HepG2 (cell line): ENCODE results near the gene TMCO6. TPM values are rescaled to one million over a fixed set of nuclear protein-coding genes. Genes with fewer than 3 reads are reported as not detected.

Experiments
- AHR ChIP-seq: IDR thresholded peaks from 2 replicates; pipeline ENCODE4 v1.6.1; 2018; ENCODE audit warnings: missing genetic modification reagents, missing compliant biosample characterization
- BORCS8-MEF2B ChIP-seq: sonication (generic); formaldehyde crosslinking; IDR thresholded peaks from 2 replicates; pipeline ENCODE4 v1.8.0; 2022; ENCODE audit warnings: mild to moderate bottlenecking, missing genetic modification reagents
- CCDC6 ChIP-seq: sonication (generic); formaldehyde crosslinking; IDR thresholded peaks from 2 replicates; pipeline ENCODE4 v1.8.1; 2022; ENCODE audit warnings: mild to moderate bottlenecking, missing genetic modification reagents, moderate library complexity
- ETV5 ChIP-seq: IDR thresholded peaks from 2 replicates; pipeline ENCODE4 v1.6.1; 2018; ENCODE audit warnings: missing biosample characterization, missing genetic modification reagents, inconsistent platforms, borderline replicate concordance
- GATAD1 ChIP-seq: IDR thresholded peaks from 2 replicates; pipeline ENCODE4 v1.6.1; 2016; ENCODE audit warnings: missing genetic modification reagents, missing compliant biosample characterization
- HNRNPH1 ChIP-seq: fragments of 200-400 bp; formaldehyde crosslinking; optimal IDR thresholded peaks from 2 replicates; pipeline ENCODE3; 2017; ENCODE audit warnings: mild to moderate bottlenecking, low read depth, low read length
- HNRNPUL1 ChIP-seq: fragments of 200-400 bp; formaldehyde crosslinking; IDR thresholded peaks from 2 replicates; pipeline ENCODE4 v1.6.1; 2017; ENCODE audit warnings: low read depth, mild to moderate bottlenecking, low read length, moderate library complexity
- MBD4 ChIP-seq: IDR thresholded peaks from 2 replicates; pipeline ENCODE4 v1.6.1; 2012; ENCODE audit warnings: low read length, inconsistent platforms, borderline replicate concordance
- REXO4 ChIP-seq: sonication (generic); formaldehyde crosslinking; IDR thresholded peaks from 2 replicates; pipeline ENCODE4 v1.8.0; 2022; ENCODE audit warnings: missing genetic modification reagents, mild to moderate bottlenecking, borderline replicate concordance
- RFXAP ChIP-seq: sonication (generic); formaldehyde crosslinking; IDR thresholded peaks from 2 replicates; pipeline ENCODE4 v1.4.0; 2020; ENCODE audit warnings: missing genetic modification reagents, borderline replicate concordance
- SNRNP70 ChIP-seq: fragments of 200-400 bp; formaldehyde crosslinking; IDR thresholded peaks from 2 replicates; pipeline ENCODE4 v1.6.1; 2017; ENCODE audit warnings: mild to moderate bottlenecking, low read depth, low read length, moderate library complexity
- ZFYVE20 ChIP-seq: sonication (generic); formaldehyde crosslinking; IDR thresholded peaks from 2 replicates; pipeline ENCODE4 v1.8.0; 2023; ENCODE audit warnings: low read depth, mild to moderate bottlenecking, moderate library complexity, missing genetic modification reagents, borderline replicate concordance
- ZMYM4 ChIP-seq: sonication (generic); formaldehyde crosslinking; IDR thresholded peaks from 2 replicates; pipeline ENCODE4 v1.8.1; 2023; ENCODE audit warnings: mild to moderate bottlenecking, missing genetic modification reagents
- ZNF136 ChIP-seq: sonication (generic); formaldehyde crosslinking; IDR thresholded peaks from 2 replicates; pipeline ENCODE4 v1.8.1; 2022; ENCODE audit warnings: low read depth, mild to moderate bottlenecking, moderate library complexity, missing genetic modification reagents
- ZNF256 ChIP-seq: sonication (generic); formaldehyde crosslinking; conservative IDR thresholded peaks from 2 replicates; pipeline ENCODE4 v1.4.0; 2020; ENCODE audit warnings: missing genetic modification reagents
- ZNF264 ChIP-seq: sonication (generic); formaldehyde crosslinking; IDR thresholded peaks from 2 replicates; pipeline ENCODE4 v1.4.0; 2020; ENCODE audit warnings: missing genetic modification reagents
- ZNF564 ChIP-seq: sonication (generic); formaldehyde crosslinking; IDR thresholded peaks from 2 replicates; pipeline ENCODE4 v1.8.1; 2023; ENCODE audit warnings: mild to moderate bottlenecking, missing genetic modification reagents
- ZNF569 ChIP-seq: sonication (generic); formaldehyde crosslinking; IDR thresholded peaks from 2 replicates; pipeline ENCODE4 v1.5.0; 2020; ENCODE audit warnings: mild to moderate bottlenecking, missing genetic modification reagents, moderate library complexity, borderline replicate concordance
- ZNF672 ChIP-seq: sonication (generic); formaldehyde crosslinking; IDR thresholded peaks from 2 replicates; pipeline ENCODE4 v1.8.1; 2022; ENCODE audit warnings: missing genetic modification reagents
- polyA plus RNA-seq, 8 experiments: library from polyadenylated mRNA; depleted of rRNA in 3 of 8; stranded (reverse) in 7 of 8; unstranded in 1 of 8; fragments of >200 nt; fragmentation: Illumina TruSeq in 4 of 8; extraction: Trizol in 4 of 8; gene quantifications; 2 replicates each; pipeline versions ENCODE4 v1.2.1 to v1.2.3, GENCODE V29; 2011 to 2016; ENCODE audit warnings: low read depth in 4 of 8, missing spikeins in 1 of 8, mixed read lengths in 1 of 8; ENCODE audit not compliant: insufficient read depth in 1 of 8
- total RNA-seq, 5 experiments: library from RNA; depleted of rRNA; stranded (reverse); fragments of >200 nt; fragmentation: Illumina TruSeq; extraction: Trizol; gene quantifications; 2 replicates each; pipeline ENCODE4 v1.2.3, GENCODE V29; 2016; ENCODE audit warnings: low read depth in 1 of 5
- TF ChIP-seq, protein P1 (sequence below): sonication (generic); formaldehyde crosslinking; IDR thresholded peaks from 2 replicates; pipeline ENCODE4 v1.9.0; 2021; ENCODE audit warnings: missing genetic modification reagents, borderline replicate concordance
- TF ChIP-seq, protein P2 (sequence below): sonication (generic); formaldehyde crosslinking; IDR thresholded peaks from 2 replicates; pipeline ENCODE4 v1.4.0; 2020; ENCODE audit warnings: missing genetic modification reagents

The TMCO6 gene
- total and polyA plus RNA-seq, 2 of the 13 experiments (the other 11 are each of a cell fraction or from before 2014, with no cell fraction given): 16.6 to 28.2 TPM

DNA sequence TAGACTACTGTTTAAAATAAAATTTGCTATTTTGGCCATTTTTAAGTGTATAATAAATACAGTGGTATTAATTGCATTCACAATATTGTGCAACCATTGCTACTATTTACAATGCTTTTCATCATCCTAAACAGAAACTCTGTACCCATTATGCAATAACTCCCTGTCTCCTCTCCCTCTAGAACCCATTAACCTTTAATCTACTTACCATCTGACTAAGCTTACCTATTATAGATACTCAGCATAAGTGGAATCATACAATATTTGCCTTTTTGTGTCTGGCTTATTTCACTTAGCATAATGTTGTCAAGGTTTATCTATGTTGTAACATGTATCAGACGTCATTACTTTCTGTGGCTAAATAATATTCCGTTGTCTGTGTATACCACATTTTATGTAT, 32.2 kb upstream of the TMCO6 start (continued):
- TF ChIP-seq ZNF569 (CRISPR knock-in tag) (no peak), SNRNP70 (no peak), HNRNPUL1 (no peak), REXO4 (CRISPR knock-in tag) (no peak), ZFYVE20 (CRISPR knock-in tag) (no peak), HNRNPH1 (no peak), ZNF256 (CRISPR knock-in tag) (no peak), ZNF264 (0 out of 2 replicates have a peak, but pooled peaks have one; percentile 50), ZNF136 (CRISPR knock-in tag) (no peak), AHR (no peak), RFXAP (CRISPR knock-in tag) (no peak), ETV5 (no peak), ZMYM4 (CRISPR knock-in tag) (peak; percentile 32; the same call in 1 of the 2 replicates), ZNF672 (no peak), ZNF564 (CRISPR knock-in tag) (no peak), CCDC6 (CRISPR knock-in tag) (peak; percentile 62; the same call in 1 of the 2 replicates), BORCS8-MEF2B (CRISPR knock-in tag) (no peak), MBD4 (no peak), GATAD1 (CRISPR knock-in tag) (no peak; the same call in 1 of the 2 replicates)
- TF ChIP-seq, protein P1, sequence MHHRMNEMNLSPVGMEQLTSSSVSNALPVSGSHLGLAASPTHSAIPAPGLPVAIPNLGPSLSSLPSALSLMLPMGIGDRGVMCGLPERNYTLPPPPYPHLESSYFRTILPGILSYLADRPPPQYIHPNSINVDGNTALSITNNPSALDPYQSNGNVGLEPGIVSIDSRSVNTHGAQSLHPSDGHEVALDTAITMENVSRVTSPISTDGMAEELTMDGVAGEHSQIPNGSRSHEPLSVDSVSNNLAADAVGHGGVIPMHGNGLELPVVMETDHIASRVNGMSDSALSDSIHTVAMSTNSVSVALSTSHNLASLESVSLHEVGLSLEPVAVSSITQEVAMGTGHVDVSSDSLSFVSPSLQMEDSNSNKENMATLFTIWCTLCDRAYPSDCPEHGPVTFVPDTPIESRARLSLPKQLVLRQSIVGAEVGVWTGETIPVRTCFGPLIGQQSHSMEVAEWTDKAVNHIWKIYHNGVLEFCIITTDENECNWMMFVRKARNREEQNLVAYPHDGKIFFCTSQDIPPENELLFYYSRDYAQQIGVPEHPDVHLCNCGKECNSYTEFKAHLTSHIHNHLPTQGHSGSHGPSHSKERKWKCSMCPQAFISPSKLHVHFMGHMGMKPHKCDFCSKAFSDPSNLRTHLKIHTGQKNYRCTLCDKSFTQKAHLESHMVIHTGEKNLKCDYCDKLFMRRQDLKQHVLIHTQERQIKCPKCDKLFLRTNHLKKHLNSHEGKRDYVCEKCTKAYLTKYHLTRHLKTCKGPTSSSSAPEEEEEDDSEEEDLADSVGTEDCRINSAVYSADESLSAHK (CRISPR knock-in tag): no peak
- TF ChIP-seq, protein P2, sequence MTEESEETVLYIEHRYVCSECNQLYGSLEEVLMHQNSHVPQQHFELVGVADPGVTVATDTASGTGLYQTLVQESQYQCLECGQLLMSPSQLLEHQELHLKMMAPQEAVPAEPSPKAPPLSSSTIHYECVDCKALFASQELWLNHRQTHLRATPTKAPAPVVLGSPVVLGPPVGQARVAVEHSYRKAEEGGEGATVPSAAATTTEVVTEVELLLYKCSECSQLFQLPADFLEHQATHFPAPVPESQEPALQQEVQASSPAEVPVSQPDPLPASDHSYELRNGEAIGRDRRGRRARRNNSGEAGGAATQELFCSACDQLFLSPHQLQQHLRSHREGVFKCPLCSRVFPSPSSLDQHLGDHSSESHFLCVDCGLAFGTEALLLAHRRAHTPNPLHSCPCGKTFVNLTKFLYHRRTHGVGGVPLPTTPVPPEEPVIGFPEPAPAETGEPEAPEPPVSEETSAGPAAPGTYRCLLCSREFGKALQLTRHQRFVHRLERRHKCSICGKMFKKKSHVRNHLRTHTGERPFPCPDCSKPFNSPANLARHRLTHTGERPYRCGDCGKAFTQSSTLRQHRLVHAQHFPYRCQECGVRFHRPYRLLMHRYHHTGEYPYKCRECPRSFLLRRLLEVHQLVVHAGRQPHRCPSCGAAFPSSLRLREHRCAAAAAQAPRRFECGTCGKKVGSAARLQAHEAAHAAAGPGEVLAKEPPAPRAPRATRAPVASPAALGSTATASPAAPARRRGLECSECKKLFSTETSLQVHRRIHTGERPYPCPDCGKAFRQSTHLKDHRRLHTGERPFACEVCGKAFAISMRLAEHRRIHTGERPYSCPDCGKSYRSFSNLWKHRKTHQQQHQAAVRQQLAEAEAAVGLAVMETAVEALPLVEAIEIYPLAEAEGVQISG (CRISPR knock-in tag): no peak
